ENCODE data around the gene C4orf54.

C4orf54 gene

GRCh38 chr4:99685234-99685633, 27.6 kb upstream of the C4orf54 start:
- H3K27ac ChIP-seq (ENCODE audit: low read depth, low read length): no peak overlapping the region
- H3K79me2 ChIP-seq (ENCODE audit: control insufficient read depth, low read length): no peaks in the 10 kb centered on the region
- no peaks in the 10 kb centered on the region for H3K9me2 ChIP-seq (replicated peaks; ENCODE audit: control insufficient read depth, low read length)
- TF ChIP-seq EZH2phosphoT487 (IDR thresholded peaks at IDR 0.05; ENCODE audit: borderline replicate concordance, low read length) (no peak), CTCF (IDR thresholded peaks at IDR 0.05; ENCODE audit: low read depth, low read length, poor library complexity, severe bottlenecking) (no peak)
- H3K4me3 ChIP-seq (ENCODE audit: low read length): no peak overlapping the region
- H4K20me1 ChIP-seq (ENCODE audit: control insufficient read depth, insufficient read depth, low read depth, low read length): no peaks in the 10 kb centered on the region
- no peak overlapping the region for H3K4me2 ChIP-seq (ENCODE audit: low read length)
- no peaks in the 10 kb centered on the region for H3K36me3 ChIP-seq (ENCODE audit: control insufficient read depth, low read length)
- no peaks in the 10 kb centered on the region for H3F3A ChIP-seq (ENCODE audit: control insufficient read depth, insufficient read depth)
- H3K27me3 ChIP-seq (ENCODE audit: control insufficient read depth, low read length): no peaks in the 10 kb centered on the region
- H3K4me1 ChIP-seq (ENCODE audit: control insufficient read depth, low read length): no peaks in the 10 kb centered on the region
- H3K9me3 ChIP-seq (ENCODE audit: control insufficient read depth, insufficient read depth, low read length): no peaks in the 10 kb centered on the region

GRCh38 chr4:99683895-99684294, 26.3 kb upstream of the C4orf54 start:
- Histone ChIP-seq H3K4me3 (ENCODE audit: low read length) (no peak overlapping the region), H3K27ac (ENCODE audit: low read depth, low read length) (no peak overlapping the region), H3K27me3 (ENCODE audit: control insufficient read depth, low read length) (no peaks in the 10 kb centered on the region), H3K36me3 (ENCODE audit: control insufficient read depth, low read length) (no peaks in the 10 kb centered on the region), H3K9me3 (ENCODE audit: control insufficient read depth, insufficient read depth, low read length) (no peaks in the 10 kb centered on the region), H3K79me2 (ENCODE audit: control insufficient read depth, low read length) (no peaks in the 10 kb centered on the region), H3K4me1 (ENCODE audit: control insufficient read depth, low read length) (no peaks in the 10 kb centered on the region), H3K9me2 (replicated peaks; ENCODE audit: control insufficient read depth, low read length) (no peaks in the 10 kb centered on the region), H3F3A (ENCODE audit: control insufficient read depth, insufficient read depth) (no peaks in the 10 kb centered on the region), H4K20me1 (ENCODE audit: control insufficient read depth, insufficient read depth, low read depth, low read length) (no peaks in the 10 kb centered on the region), H3K4me2 (ENCODE audit: low read length) (no peak overlapping the region)
- TF ChIP-seq EZH2phosphoT487 (IDR thresholded peaks at IDR 0.05; ENCODE audit: borderline replicate concordance, low read length): no peak
- no peak for TF ChIP-seq CTCF (IDR thresholded peaks at IDR 0.05; ENCODE audit: low read depth, low read length, poor library complexity, severe bottlenecking)

- Histone ChIP-seq H3K36me3 (ENCODE audit: control insufficient read depth, low read length) (no peaks in the 10 kb centered on the region), H3K79me2 (ENCODE audit: control insufficient read depth, low read length) (no peaks in the 10 kb centered on the region), H3K9me2 (replicated peaks; ENCODE audit: control insufficient read depth, low read length) (no peaks in the 10 kb centered on the region), H3K4me3 (ENCODE audit: low read length) (no peak overlapping the region), H3K27me3 (ENCODE audit: control insufficient read depth, low read length) (no peaks in the 10 kb centered on the region), H3K4me2 (ENCODE audit: low read length) (no peak overlapping the region), H3K9me3 (ENCODE audit: control insufficient read depth, insufficient read depth, low read length) (no peaks in the 10 kb centered on the region), H3K4me1 (ENCODE audit: control insufficient read depth, low read length) (no peaks in the 10 kb centered on the region), H3F3A (ENCODE audit: control insufficient read depth, insufficient read depth) (no peaks in the 10 kb centered on the region), H3K27ac (ENCODE audit: low read depth, low read length) (no peak overlapping the region), H4K20me1 (ENCODE audit: control insufficient read depth, insufficient read depth, low read depth, low read length) (no peaks in the 10 kb centered on the region)
- TF ChIP-seq EZH2phosphoT487 (IDR thresholded peaks at IDR 0.05; ENCODE audit: borderline replicate concordance, low read length): no peak
- no peak for TF ChIP-seq CTCF (IDR thresholded peaks at IDR 0.05; ENCODE audit: low read depth, low read length, poor library complexity, severe bottlenecking)
Observed at GRCh38 chr4:99679976-99680375, 22.3 kb upstream of the C4orf54 start.

GRCh38 chr4:99679204-99679603, 21.6 kb upstream of the C4orf54 start:
- no peaks in the 10 kb centered on the region for H3K9me2 ChIP-seq (replicated peaks; ENCODE audit: control insufficient read depth, low read length)
- no peaks in the 10 kb centered on the region for H3K36me3 ChIP-seq (ENCODE audit: control insufficient read depth, low read length)
- no peak overlapping the region for H3K4me3 ChIP-seq (ENCODE audit: low read length)
- no peaks in the 10 kb centered on the region for H3F3A ChIP-seq (ENCODE audit: control insufficient read depth, insufficient read depth)
- TF ChIP-seq EZH2phosphoT487 (IDR thresholded peaks at IDR 0.05; ENCODE audit: borderline replicate concordance, low read length) (no peak), CTCF (IDR thresholded peaks at IDR 0.05; ENCODE audit: low read depth, low read length, poor library complexity, severe bottlenecking) (no peak)
- H3K4me1 ChIP-seq (ENCODE audit: control insufficient read depth, low read length): no peaks in the 10 kb centered on the region
- H3K79me2 ChIP-seq (ENCODE audit: control insufficient read depth, low read length): no peaks in the 10 kb centered on the region
- H3K4me2 ChIP-seq (ENCODE audit: low read length): no peak overlapping the region
- no peak overlapping the region for H3K27ac ChIP-seq (ENCODE audit: low read depth, low read length)
- no peaks in the 10 kb centered on the region for H3K9me3 ChIP-seq (ENCODE audit: control insufficient read depth, insufficient read depth, low read length)
- H3K27me3 ChIP-seq (ENCODE audit: control insufficient read depth, low read length): no peaks in the 10 kb centered on the region
- no peaks in the 10 kb centered on the region for H4K20me1 ChIP-seq (ENCODE audit: control insufficient read depth, insufficient read depth, low read depth, low read length)

All from DOHH2 (cell line).